HEK293 (cell line): ENCODE results near the gene CLTC.

Source experiments
- GLI2 ChIP-seq: fragments of 450-650 bp; formaldehyde crosslinking; IDR thresholded peaks from 2 replicates; pipeline ENCODE4; 2017; ENCODE audit warnings: missing biosample characterization, missing genetic modification characterization, low read depth, borderline replicate concordance
- HOXC10 ChIP-seq: sonication (generic); formaldehyde crosslinking; IDR thresholded peaks from 2 replicates; pipeline ENCODE4 v1.8.1; 2023; ENCODE audit warnings: mild to moderate bottlenecking, missing genetic modification reagents
- HOXD13 ChIP-seq: sonication (generic); formaldehyde crosslinking; IDR thresholded peaks from 2 replicates; pipeline ENCODE4 v1.8.0; 2022; ENCODE audit warnings: missing genetic modification reagents, borderline replicate concordance
- KLF7 ChIP-seq: fragments of 450-650 bp; formaldehyde crosslinking; IDR thresholded peaks from 2 replicates; pipeline ENCODE4 v1.5.1; 2016; ENCODE audit warnings: missing biosample characterization, missing genetic modification characterization, borderline replicate concordance
- MYNN ChIP-seq: fragments of 450-650 bp; formaldehyde crosslinking; IDR thresholded peaks from 2 replicates; pipeline ENCODE4 v1.5.1; 2016; ENCODE audit warnings: missing biosample characterization, missing genetic modification characterization, borderline replicate concordance
- PRDM1 ChIP-seq: fragments of 450-650 bp; formaldehyde crosslinking; IDR thresholded peaks from 2 replicates; pipeline ENCODE4; 2016; ENCODE audit warnings: missing biosample characterization, missing genetic modification characterization
- SALL2 ChIP-seq: fragments of 450-650 bp; formaldehyde crosslinking; IDR thresholded peaks from 2 replicates; pipeline ENCODE4 v1.5.0; 2017; ENCODE audit warnings: missing biosample characterization, mild to moderate bottlenecking, missing genetic modification characterization, borderline replicate concordance
- YY1 ChIP-seq: fragments of 450-650 bp; formaldehyde crosslinking; IDR thresholded peaks from 2 replicates; pipeline ENCODE4 v1.5.1; 2018; ENCODE audit warnings: missing biosample characterization, missing genetic modification characterization
- ZNF10 ChIP-seq: fragments of 450-650 bp; formaldehyde crosslinking; IDR thresholded peaks from 2 replicates; pipeline ENCODE4 v1.5.1; 2017; ENCODE audit warnings: missing biosample characterization, missing genetic modification characterization
- ZNF114 ChIP-seq: fragments of 450-650 bp; formaldehyde crosslinking; IDR thresholded peaks from 2 replicates; pipeline ENCODE4 v1.5.0; 2017; ENCODE audit warnings: missing biosample characterization, missing genetic modification characterization
- ZNF2 ChIP-seq: fragments of 450-650 bp; formaldehyde crosslinking; IDR thresholded peaks from 2 replicates; pipeline ENCODE4 v1.5.1; 2016; ENCODE audit warnings: missing biosample characterization, missing genetic modification characterization
- ZNF223 ChIP-seq: fragments of 450-650 bp; formaldehyde crosslinking; IDR thresholded peaks from 2 replicates; pipeline ENCODE4 v1.5.1; 2016; ENCODE audit warnings: missing biosample characterization, missing genetic modification characterization
- ZNF248 ChIP-seq: fragments of 450-650 bp; formaldehyde crosslinking; IDR thresholded peaks from 2 replicates; pipeline ENCODE4 v1.5.1; 2017; ENCODE audit warnings: missing biosample characterization, missing genetic modification characterization
- ZNF274 ChIP-seq, 2 experiments: fragments of 200-500 bp in 1 of 2; fragments of 450-650 bp in 1 of 2; sonication (Bioruptor generic) in 1 of 2; formaldehyde crosslinking in 1 of 2; IDR thresholded peaks; 2 replicates each; pipeline versions ENCODE4 v1.5.1 to v1.6.1; 2014 to 2016; ENCODE audit warnings: borderline replicate concordance in 1 of 2, inconsistent platforms in 1 of 2, low read length in 1 of 2, missing biosample characterization in 1 of 2, missing genetic modification characterization in 1 of 2
- ZNF280C ChIP-seq: fragments of 450-650 bp; formaldehyde crosslinking; IDR thresholded peaks from 2 replicates; pipeline ENCODE4 v1.5.1; 2016; ENCODE audit warnings: missing biosample characterization, missing genetic modification characterization
- ZNF302 ChIP-seq: fragments of 450-650 bp; formaldehyde crosslinking; IDR thresholded peaks from 2 replicates; pipeline ENCODE4 v1.5.1; 2016; ENCODE audit warnings: missing biosample characterization, missing genetic modification characterization, low read depth
- ZNF311 ChIP-seq: fragments of 450-650 bp; formaldehyde crosslinking; IDR thresholded peaks from 2 replicates; pipeline ENCODE4 v1.5.1; 2017; ENCODE audit warnings: missing biosample characterization, missing genetic modification characterization, borderline replicate concordance
- ZNF433 ChIP-seq: fragments of 450-650 bp; formaldehyde crosslinking; IDR thresholded peaks from 2 replicates; pipeline ENCODE4 v1.5.1; 2016; ENCODE audit warnings: missing biosample characterization, missing genetic modification characterization, low read depth
- ZNF48 ChIP-seq: fragments of 450-650 bp; formaldehyde crosslinking; IDR thresholded peaks from 2 replicates; pipeline ENCODE4 v1.5.1; 2016; ENCODE audit warnings: missing biosample characterization, missing genetic modification characterization
- ZNF560 ChIP-seq: fragments of 450-650 bp; formaldehyde crosslinking; IDR thresholded peaks from 2 replicates; pipeline ENCODE4 v1.5.1; 2017; ENCODE audit warnings: missing biosample characterization, missing genetic modification characterization, borderline replicate concordance
- ZNF660 ChIP-seq: fragments of 450-650 bp; IDR thresholded peaks from 2 replicates; pipeline ENCODE4 v1.5.1; 2018; ENCODE audit warnings: missing biosample characterization, mild to moderate bottlenecking, missing genetic modification characterization
- ZNF776 ChIP-seq: fragments of 450-650 bp; formaldehyde crosslinking; IDR thresholded peaks from 2 replicates; pipeline ENCODE4 v1.5.0; 2017; ENCODE audit warnings: missing biosample characterization, missing genetic modification characterization, borderline replicate concordance
- TF ChIP-seq, protein P1 (sequence below): IDR thresholded peaks from 2 replicates; pipeline ENCODE4 v1.6.1; 2011; ENCODE audit warnings: mild to moderate bottlenecking, low read depth, low read length, borderline replicate concordance
- TF ChIP-seq, protein P2 (sequence below): fragments of 450-650 bp; formaldehyde crosslinking; IDR thresholded peaks from 2 replicates; pipeline ENCODE4 v1.5.1; 2016; ENCODE audit warnings: missing biosample characterization, missing genetic modification characterization
- TF ChIP-seq, protein P3 (sequence below): fragments of 450-650 bp; formaldehyde crosslinking; IDR thresholded peaks from 2 replicates; pipeline ENCODE4 v1.5.1; 2016; ENCODE audit warnings: missing biosample characterization, missing genetic modification characterization
- TF ChIP-seq, protein P4 (sequence below): fragments of 450-650 bp; formaldehyde crosslinking; IDR thresholded peaks from 2 replicates; pipeline ENCODE4 v1.5.1; 2016; ENCODE audit warnings: missing biosample characterization, missing genetic modification characterization
- TF ChIP-seq, protein P5 (sequence below): fragments of 450-650 bp; formaldehyde crosslinking; IDR thresholded peaks from 2 replicates; pipeline ENCODE4 v1.5.1; 2016; ENCODE audit warnings: missing biosample characterization, missing genetic modification characterization

Gene CLTC

DNA sequence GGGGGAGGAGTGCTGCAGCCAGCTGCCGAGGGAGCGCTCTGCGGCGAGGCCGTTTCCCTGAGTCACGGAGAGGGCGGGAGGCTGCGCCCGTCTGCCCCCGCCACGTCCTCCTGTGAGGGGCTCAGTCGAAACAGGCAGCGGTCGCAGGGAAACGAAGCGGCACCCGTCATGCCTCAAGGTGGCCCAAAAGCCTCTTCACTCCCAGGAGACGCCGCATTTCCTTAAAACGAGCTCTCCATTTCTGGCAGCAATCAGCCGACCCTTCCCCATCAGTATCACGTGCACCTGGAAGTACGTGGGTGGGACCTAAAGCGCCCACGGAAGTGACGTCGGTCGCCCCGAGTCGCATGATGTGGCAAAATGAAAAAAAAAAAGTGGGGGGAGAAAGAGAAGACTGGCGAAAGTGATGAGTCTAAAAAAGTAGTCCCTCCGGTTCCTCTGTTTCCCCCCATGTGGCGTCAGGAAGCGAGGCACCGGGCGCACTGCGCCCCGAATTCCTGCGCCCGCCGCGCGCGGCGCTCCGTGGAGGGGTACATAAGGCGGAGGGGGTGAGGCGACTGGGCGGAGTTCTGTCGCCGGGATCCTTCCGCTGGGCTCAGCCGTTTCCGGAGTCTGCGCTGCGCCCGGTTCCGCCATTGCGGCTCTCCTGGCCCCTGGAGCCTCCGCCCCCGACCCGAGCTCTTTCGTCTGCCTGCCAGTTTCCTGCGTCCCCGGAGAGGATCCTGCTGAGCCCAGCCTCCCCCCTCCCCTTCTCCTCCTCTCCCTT lies at the start of gene CLTC (continued):
- TF ChIP-seq ZNF2 (tag by site-specific recombination), result peak; percentile 95
- peak; percentile 73; the same call in 1 of the 2 replicates for TF ChIP-seq ZNF10 (tag by site-specific recombination)
- no peak for TF ChIP-seq ZNF248
- TF ChIP-seq YY1 (tag by site-specific recombination), result peak; percentile 95
- TF ChIP-seq ZNF223 (tag by site-specific recombination), result 0 out of 2 replicates have a peak, but pooled peaks have one; percentile 64
- TF ChIP-seq MYNN (tag by site-specific recombination), result 0 out of 2 replicates have a peak, but pooled peaks have one; percentile 50
- no peak for TF ChIP-seq ZNF302 (tag by site-specific recombination)
- TF ChIP-seq ZNF48, result no peak
- TF ChIP-seq SALL2 (tag by site-specific recombination), result peak; percentile 87; the same call in 1 of the 2 replicates
- TF ChIP-seq GLI2 (tag by site-specific recombination), result no peak; the same call in 1 of the 2 replicates
- TF ChIP-seq ZNF114 (tag by site-specific recombination), result no peak
- no peak for TF ChIP-seq ZNF311 (tag by site-specific recombination)
- TF ChIP-seq, protein P1, sequence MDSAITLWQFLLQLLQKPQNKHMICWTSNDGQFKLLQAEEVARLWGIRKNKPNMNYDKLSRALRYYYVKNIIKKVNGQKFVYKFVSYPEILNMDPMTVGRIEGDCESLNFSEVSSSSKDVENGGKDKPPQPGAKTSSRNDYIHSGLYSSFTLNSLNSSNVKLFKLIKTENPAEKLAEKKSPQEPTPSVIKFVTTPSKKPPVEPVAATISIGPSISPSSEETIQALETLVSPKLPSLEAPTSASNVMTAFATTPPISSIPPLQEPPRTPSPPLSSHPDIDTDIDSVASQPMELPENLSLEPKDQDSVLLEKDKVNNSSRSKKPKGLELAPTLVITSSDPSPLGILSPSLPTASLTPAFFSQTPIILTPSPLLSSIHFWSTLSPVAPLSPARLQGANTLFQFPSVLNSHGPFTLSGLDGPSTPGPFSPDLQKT, result peak; percentile 82; the same call in 1 of the 2 replicates
- TF ChIP-seq KLF7 (tag by site-specific recombination), result peak; percentile 100
- no peak for TF ChIP-seq ZNF433 (tag by site-specific recombination)
- TF ChIP-seq ZNF660 (tag by site-specific recombination), result peak; percentile 95
- TF ChIP-seq, protein P2, sequence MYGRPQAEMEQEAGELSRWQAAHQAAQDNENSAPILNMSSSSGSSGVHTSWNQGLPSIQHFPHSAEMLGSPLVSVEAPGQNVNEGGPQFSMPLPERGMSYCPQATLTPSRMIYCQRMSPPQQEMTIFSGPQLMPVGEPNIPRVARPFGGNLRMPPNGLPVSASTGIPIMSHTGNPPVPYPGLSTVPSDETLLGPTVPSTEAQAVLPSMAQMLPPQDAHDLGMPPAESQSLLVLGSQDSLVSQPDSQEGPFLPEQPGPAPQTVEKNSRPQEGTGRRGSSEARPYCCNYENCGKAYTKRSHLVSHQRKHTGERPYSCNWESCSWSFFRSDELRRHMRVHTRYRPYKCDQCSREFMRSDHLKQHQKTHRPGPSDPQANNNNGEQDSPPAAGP, result peak; percentile 99
- TF ChIP-seq, protein P3, sequence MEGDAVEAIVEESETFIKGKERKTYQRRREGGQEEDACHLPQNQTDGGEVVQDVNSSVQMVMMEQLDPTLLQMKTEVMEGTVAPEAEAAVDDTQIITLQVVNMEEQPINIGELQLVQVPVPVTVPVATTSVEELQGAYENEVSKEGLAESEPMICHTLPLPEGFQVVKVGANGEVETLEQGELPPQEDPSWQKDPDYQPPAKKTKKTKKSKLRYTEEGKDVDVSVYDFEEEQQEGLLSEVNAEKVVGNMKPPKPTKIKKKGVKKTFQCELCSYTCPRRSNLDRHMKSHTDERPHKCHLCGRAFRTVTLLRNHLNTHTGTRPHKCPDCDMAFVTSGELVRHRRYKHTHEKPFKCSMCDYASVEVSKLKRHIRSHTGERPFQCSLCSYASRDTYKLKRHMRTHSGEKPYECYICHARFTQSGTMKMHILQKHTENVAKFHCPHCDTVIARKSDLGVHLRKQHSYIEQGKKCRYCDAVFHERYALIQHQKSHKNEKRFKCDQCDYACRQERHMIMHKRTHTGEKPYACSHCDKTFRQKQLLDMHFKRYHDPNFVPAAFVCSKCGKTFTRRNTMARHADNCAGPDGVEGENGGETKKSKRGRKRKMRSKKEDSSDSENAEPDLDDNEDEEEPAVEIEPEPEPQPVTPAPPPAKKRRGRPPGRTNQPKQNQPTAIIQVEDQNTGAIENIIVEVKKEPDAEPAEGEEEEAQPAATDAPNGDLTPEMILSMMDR, result peak; percentile 50
- no peak for TF ChIP-seq ZNF560 (tag by site-specific recombination)
- TF ChIP-seq, protein P4, sequence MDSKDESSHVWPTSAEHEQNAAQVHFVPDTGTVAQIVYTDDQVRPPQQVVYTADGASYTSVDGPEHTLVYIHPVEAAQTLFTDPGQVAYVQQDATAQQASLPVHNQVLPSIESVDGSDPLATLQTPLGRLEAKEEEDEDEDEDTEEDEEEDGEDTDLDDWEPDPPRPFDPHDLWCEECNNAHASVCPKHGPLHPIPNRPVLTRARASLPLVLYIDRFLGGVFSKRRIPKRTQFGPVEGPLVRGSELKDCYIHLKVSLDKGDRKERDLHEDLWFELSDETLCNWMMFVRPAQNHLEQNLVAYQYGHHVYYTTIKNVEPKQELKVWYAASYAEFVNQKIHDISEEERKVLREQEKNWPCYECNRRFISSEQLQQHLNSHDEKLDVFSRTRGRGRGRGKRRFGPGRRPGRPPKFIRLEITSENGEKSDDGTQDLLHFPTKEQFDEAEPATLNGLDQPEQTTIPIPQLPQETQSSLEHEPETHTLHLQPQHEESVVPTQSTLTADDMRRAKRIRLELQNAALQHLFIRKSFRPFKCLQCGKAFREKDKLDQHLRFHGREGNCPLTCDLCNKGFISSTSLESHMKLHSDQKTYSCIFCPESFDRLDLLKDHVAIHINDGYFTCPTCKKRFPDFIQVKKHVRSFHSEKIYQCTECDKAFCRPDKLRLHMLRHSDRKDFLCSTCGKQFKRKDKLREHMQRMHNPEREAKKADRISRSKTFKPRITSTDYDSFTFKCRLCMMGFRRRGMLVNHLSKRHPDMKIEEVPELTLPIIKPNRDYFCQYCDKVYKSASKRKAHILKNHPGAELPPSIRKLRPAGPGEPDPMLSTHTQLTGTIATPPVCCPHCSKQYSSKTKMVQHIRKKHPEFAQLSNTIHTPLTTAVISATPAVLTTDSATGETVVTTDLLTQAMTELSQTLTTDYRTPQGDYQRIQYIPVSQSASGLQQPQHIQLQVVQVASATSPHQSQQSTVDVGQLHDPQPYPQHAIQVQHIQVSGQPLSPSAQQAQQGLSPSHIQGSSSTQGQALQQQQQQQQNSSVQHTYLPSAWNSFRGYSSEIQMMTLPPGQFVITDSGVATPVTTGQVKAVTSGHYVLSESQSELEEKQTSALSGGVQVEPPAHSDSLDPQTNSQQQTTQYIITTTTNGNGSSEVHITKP (tag by site-specific recombination), result peak; percentile 92
- peak; percentile 100 for TF ChIP-seq PRDM1 (tag by site-specific recombination)
- no peak for TF ChIP-seq ZNF776 (tag by site-specific recombination)
- TF ChIP-seq HOXD13 (CRISPR knock-in tag), result no peak
- no peak for TF ChIP-seq ZNF280C (tag by site-specific recombination)
- TF ChIP-seq ZNF274 (IDR thresholded peaks at IDR 0.05; ENCODE audit: low read length), result no peak
- no peak for TF ChIP-seq ZNF274 (tag by site-specific recombination; IDR thresholded peaks at IDR 0.05; ENCODE audit: borderline replicate concordance)
- TF ChIP-seq, protein P5, sequence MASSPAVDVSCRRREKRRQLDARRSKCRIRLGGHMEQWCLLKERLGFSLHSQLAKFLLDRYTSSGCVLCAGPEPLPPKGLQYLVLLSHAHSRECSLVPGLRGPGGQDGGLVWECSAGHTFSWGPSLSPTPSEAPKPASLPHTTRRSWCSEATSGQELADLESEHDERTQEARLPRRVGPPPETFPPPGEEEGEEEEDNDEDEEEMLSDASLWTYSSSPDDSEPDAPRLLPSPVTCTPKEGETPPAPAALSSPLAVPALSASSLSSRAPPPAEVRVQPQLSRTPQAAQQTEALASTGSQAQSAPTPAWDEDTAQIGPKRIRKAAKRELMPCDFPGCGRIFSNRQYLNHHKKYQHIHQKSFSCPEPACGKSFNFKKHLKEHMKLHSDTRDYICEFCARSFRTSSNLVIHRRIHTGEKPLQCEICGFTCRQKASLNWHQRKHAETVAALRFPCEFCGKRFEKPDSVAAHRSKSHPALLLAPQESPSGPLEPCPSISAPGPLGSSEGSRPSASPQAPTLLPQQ, result peak; percentile 89
- 0 out of 2 replicates have a peak, but pooled peaks have one; percentile 36 for TF ChIP-seq HOXC10
